ENCODE measurements around the gene NACC1.

Gene NACC1

GRCh38 chr19:13073263-13073662 lies 44.8 kb upstream of the NACC1 start:
- H4K8ac ChIP-seq (ENCODE audit: low read depth, low read length), result no peak overlapping the region
- H2BK15ac ChIP-seq (replicated peaks; ENCODE audit: low read depth), result no peak overlapping the region
- H3K27me3 ChIP-seq (ENCODE audit: insufficient read depth, low read length, poor library complexity), result no peaks in the 10 kb centered on the region
- no peak overlapping the region for H3K18ac ChIP-seq (ENCODE audit: low read length)
- no peak overlapping the region for H2BK5ac ChIP-seq (ENCODE audit: low read length)
- H3K79me2 ChIP-seq (ENCODE audit: control insufficient read depth, insufficient read depth, low read length), result no peaks in the 10 kb centered on the region
- H3K9ac ChIP-seq (ENCODE audit: low read length), result no peak overlapping the region
- no CpG with 5 or more reads among the region's 5 CpGs for WGBS (ENCODE audit: extremely low coverage, insufficient coverage, low lambda C conversion rate)
- H3K23ac ChIP-seq (ENCODE audit: low read length), result no peak overlapping the region
- no peak overlapping the region for H3K56ac ChIP-seq (ENCODE audit: low read length)
- H2BK120ac ChIP-seq (ENCODE audit: low read depth, low read length), result no peak overlapping the region
- H3K4me3 ChIP-seq (ENCODE audit: low read length), result no peak overlapping the region
- no peak overlapping the region for H4K5ac ChIP-seq (ENCODE audit: low read length)
- H3K4me2 ChIP-seq (ENCODE audit: low read length), result no peak overlapping the region
- H3K4me1 ChIP-seq (ENCODE audit: control insufficient read depth, low read depth, low read length), result peaks cover 6% of the 10 kb centered on the region
- no peaks in the 10 kb centered on the region for H3K36me3 ChIP-seq (ENCODE audit: control insufficient read depth, insufficient read depth, low read length)
- DNase-seq, result peak; percentile 54
- no peak overlapping the region for H2AK5ac ChIP-seq (ENCODE audit: low read length)
- no peak overlapping the region for H3K27ac ChIP-seq (ENCODE audit: low read depth, low read length)
- no peak overlapping the region for H3K4ac ChIP-seq (ENCODE audit: low read depth, low read length)
- no peaks in the 10 kb centered on the region for H3K79me1 ChIP-seq (ENCODE audit: low read length)

- Histone ChIP-seq H3K36me3 (ENCODE audit: control insufficient read depth, insufficient read depth, low read length) (no peaks in the 10 kb centered on the region), H2AK5ac (ENCODE audit: low read length) (no peak overlapping the region)
Observed at GRCh38 chr19:13074378-13074777, 43.7 kb upstream of the NACC1 start.

DNA sequence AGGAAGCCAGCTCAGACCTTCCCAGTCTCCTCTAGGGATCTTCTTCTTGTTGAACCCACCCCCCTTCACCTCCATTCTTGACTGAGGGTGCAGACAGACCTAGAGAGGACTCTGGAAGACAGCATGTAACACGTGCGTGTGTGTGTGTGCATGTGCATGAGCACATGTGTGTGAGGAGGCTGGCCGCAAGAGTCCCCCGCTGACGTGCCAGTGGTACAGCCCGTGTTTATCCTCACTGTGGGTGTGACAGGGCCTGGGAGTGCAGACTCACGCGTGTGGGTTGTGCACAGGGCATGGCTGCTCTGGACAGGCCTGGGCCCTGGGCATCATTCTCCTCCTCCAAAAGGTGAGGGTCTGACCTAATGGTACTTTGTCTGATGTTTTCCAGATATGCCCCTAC lies 41.7 kb upstream of the NACC1 start:
- Histone ChIP-seq H3K9ac (ENCODE audit: low read length) (no peak overlapping the region), H3K56ac (ENCODE audit: low read length) (no peak overlapping the region), H2BK15ac (replicated peaks; ENCODE audit: low read depth) (no peak overlapping the region), H3K36me3 (ENCODE audit: control insufficient read depth, insufficient read depth, low read length) (no peaks in the 10 kb centered on the region), H3K23ac (ENCODE audit: low read length) (no peak overlapping the region), H2AK5ac (ENCODE audit: low read length) (no peak overlapping the region), H3K4me2 (ENCODE audit: low read length) (no peak overlapping the region), H4K8ac (ENCODE audit: low read depth, low read length) (no peak overlapping the region), H3K4ac (ENCODE audit: low read depth, low read length) (no peak overlapping the region), H3K4me3 (ENCODE audit: low read length) (no peak overlapping the region), H2BK5ac (ENCODE audit: low read length) (no peak overlapping the region), H3K18ac (ENCODE audit: low read length) (no peak overlapping the region), H4K5ac (ENCODE audit: low read length) (no peak overlapping the region), H3K79me1 (ENCODE audit: low read length) (no peaks in the 10 kb centered on the region), H3K27me3 (ENCODE audit: insufficient read depth, low read length, poor library complexity) (no peaks in the 10 kb centered on the region), H2BK120ac (ENCODE audit: low read depth, low read length) (no peak overlapping the region), H3K79me2 (ENCODE audit: control insufficient read depth, insufficient read depth, low read length) (no peaks in the 10 kb centered on the region), H3K27ac (ENCODE audit: low read depth, low read length) (no peak overlapping the region), H3K4me1 (ENCODE audit: control insufficient read depth, low read depth, low read length) (peaks cover 5% of the 10 kb centered on the region)
- no CpG with 5 or more reads among the region's 8 CpGs for WGBS (ENCODE audit: extremely low coverage, insufficient coverage, low lambda C conversion rate)
- DNase-seq, result no peak

More at GRCh38 chr19:13074378-13074777, 43.7 kb upstream of the NACC1 start:
- no peak overlapping the region for H3K4me2 ChIP-seq (ENCODE audit: low read length)
- H3K4me1 ChIP-seq (ENCODE audit: control insufficient read depth, low read depth, low read length), result peaks cover 6% of the 10 kb centered on the region
- no peak overlapping the region for H3K27ac ChIP-seq (ENCODE audit: low read depth, low read length)
- no peak overlapping the region for H3K23ac ChIP-seq (ENCODE audit: low read length)
- no peaks in the 10 kb centered on the region for H3K79me2 ChIP-seq (ENCODE audit: control insufficient read depth, insufficient read depth, low read length)
- WGBS (ENCODE audit: extremely low coverage, insufficient coverage, low lambda C conversion rate), result no CpG with 5 or more reads among the region's 4 CpGs
- no peak overlapping the region for H4K5ac ChIP-seq (ENCODE audit: low read length)
- H3K27me3 ChIP-seq (ENCODE audit: insufficient read depth, low read length, poor library complexity), result no peaks in the 10 kb centered on the region
- H3K9ac ChIP-seq (ENCODE audit: low read length), result no peak overlapping the region
- DNase-seq, result no peak
- H3K4me3 ChIP-seq (ENCODE audit: low read length), result no peak overlapping the region
- no peak overlapping the region for H3K18ac ChIP-seq (ENCODE audit: low read length)
- no peak overlapping the region for H2BK5ac ChIP-seq (ENCODE audit: low read length)
- no peak overlapping the region for H2BK120ac ChIP-seq (ENCODE audit: low read depth, low read length)
- no peak overlapping the region for H3K4ac ChIP-seq (ENCODE audit: low read depth, low read length)
- H2BK15ac ChIP-seq (replicated peaks; ENCODE audit: low read depth), result no peak overlapping the region
- no peak overlapping the region for H3K56ac ChIP-seq (ENCODE audit: low read length)
- H4K8ac ChIP-seq (ENCODE audit: low read depth, low read length), result no peak overlapping the region
- no peaks in the 10 kb centered on the region for H3K79me1 ChIP-seq (ENCODE audit: low read length)

- no peak for DNase-seq
- Histone ChIP-seq H3K9ac (ENCODE audit: low read length) (no peak overlapping the region), H3K36me3 (ENCODE audit: control insufficient read depth, insufficient read depth, low read length) (no peaks in the 10 kb centered on the region)
Observed at GRCh38 chr19:13076787-13077186, 41.3 kb upstream of the NACC1 start.

DNA sequence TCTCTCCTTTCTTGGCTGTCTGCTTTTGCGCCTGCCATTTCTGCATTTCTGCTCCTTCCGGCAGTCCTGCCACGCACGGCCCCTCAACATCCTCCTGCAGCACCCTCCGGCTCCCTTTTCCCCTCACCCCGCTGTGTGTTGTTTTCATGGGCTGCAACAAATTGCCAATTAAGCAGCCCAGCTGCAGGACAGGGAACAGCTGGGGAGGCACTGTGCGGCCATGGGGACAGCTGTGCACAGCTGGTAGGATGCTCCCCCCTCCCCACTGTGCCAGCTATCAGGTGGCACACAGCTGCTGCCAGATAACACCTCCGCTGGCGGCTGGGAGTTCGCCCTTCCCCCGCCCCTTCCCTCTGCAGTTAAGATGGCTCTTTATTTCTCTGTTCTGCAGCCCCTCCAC lies 40.8 kb upstream of the NACC1 start:
- Histone ChIP-seq H2AK5ac (ENCODE audit: low read length) (no peak overlapping the region), H3K4me2 (ENCODE audit: low read length) (no peak overlapping the region), H3K79me2 (ENCODE audit: control insufficient read depth, insufficient read depth, low read length) (no peaks in the 10 kb centered on the region), H3K4me3 (ENCODE audit: low read length) (no peak overlapping the region), H3K36me3 (ENCODE audit: control insufficient read depth, insufficient read depth, low read length) (no peaks in the 10 kb centered on the region), H2BK5ac (ENCODE audit: low read length) (no peak overlapping the region), H3K27me3 (ENCODE audit: insufficient read depth, low read length, poor library complexity) (no peaks in the 10 kb centered on the region), H4K8ac (ENCODE audit: low read depth, low read length) (no peak overlapping the region), H2BK15ac (replicated peaks; ENCODE audit: low read depth) (no peak overlapping the region), H3K9ac (ENCODE audit: low read length) (no peak overlapping the region), H2BK120ac (ENCODE audit: low read depth, low read length) (no peak overlapping the region), H3K56ac (ENCODE audit: low read length) (no peak overlapping the region), H3K79me1 (ENCODE audit: low read length) (no peaks in the 10 kb centered on the region), H3K4ac (ENCODE audit: low read depth, low read length) (no peak overlapping the region), H3K18ac (ENCODE audit: low read length) (no peak overlapping the region), H3K27ac (ENCODE audit: low read depth, low read length) (no peak overlapping the region), H3K4me1 (ENCODE audit: control insufficient read depth, low read depth, low read length) (peaks cover 5% of the 10 kb centered on the region), H4K5ac (ENCODE audit: low read length) (no peak overlapping the region), H3K23ac (ENCODE audit: low read length) (no peak overlapping the region)
- no peak for DNase-seq
- no CpG with 5 or more reads among the region's 11 CpGs for WGBS (ENCODE audit: extremely low coverage, insufficient coverage, low lambda C conversion rate)

More at GRCh38 chr19:13076787-13077186, 41.3 kb upstream of the NACC1 start:
- Histone ChIP-seq H3K79me1 (ENCODE audit: low read length) (no peaks in the 10 kb centered on the region), H2AK5ac (ENCODE audit: low read length) (no peak overlapping the region), H2BK5ac (ENCODE audit: low read length) (no peak overlapping the region), H4K5ac (ENCODE audit: low read length) (no peak overlapping the region), H3K27ac (ENCODE audit: low read depth, low read length) (no peak overlapping the region), H3K27me3 (ENCODE audit: insufficient read depth, low read length, poor library complexity) (no peaks in the 10 kb centered on the region), H3K4me3 (ENCODE audit: low read length) (no peak overlapping the region), H4K8ac (ENCODE audit: low read depth, low read length) (no peak overlapping the region), H3K23ac (ENCODE audit: low read length) (no peak overlapping the region), H3K79me2 (ENCODE audit: control insufficient read depth, insufficient read depth, low read length) (no peaks in the 10 kb centered on the region), H2BK15ac (replicated peaks; ENCODE audit: low read depth) (no peak overlapping the region), H3K4ac (ENCODE audit: low read depth, low read length) (no peak overlapping the region), H3K56ac (ENCODE audit: low read length) (no peak overlapping the region), H3K18ac (ENCODE audit: low read length) (no peak overlapping the region), H3K4me2 (ENCODE audit: low read length) (no peak overlapping the region), H2BK120ac (ENCODE audit: low read depth, low read length) (no peak overlapping the region), H3K4me1 (ENCODE audit: control insufficient read depth, low read depth, low read length) (peaks cover 5% of the 10 kb centered on the region)
- WGBS (ENCODE audit: extremely low coverage, insufficient coverage, low lambda C conversion rate), result no CpG with 5 or more reads among the region's 6 CpGs

DNA sequence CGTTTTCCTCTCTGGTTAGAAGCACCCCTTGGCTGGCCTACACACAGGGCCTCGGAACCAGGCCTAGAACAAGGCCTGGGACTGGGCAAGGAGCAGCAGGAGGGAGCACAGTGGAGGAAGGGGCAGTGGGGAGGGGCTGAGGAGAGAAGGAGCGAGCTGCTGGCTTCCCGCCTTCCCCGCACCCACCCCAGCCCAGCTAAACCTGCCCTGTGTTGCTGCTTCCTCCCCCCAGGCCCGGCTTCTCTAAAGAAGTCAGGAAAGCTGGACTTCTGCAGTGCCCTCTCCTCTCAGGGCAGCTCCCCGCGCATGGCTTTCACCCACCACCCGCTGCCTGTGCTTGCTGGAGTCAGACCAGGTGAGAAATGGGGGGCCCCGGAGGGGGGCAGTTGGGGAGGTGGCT lies 39.7 kb upstream of the NACC1 start:
- H3K4me2 ChIP-seq (ENCODE audit: low read length), result no peak overlapping the region
- H4K5ac ChIP-seq (ENCODE audit: low read length), result no peak overlapping the region
- DNase-seq, result no peak
- peak overlapping the region; percentile 13 for H3K18ac ChIP-seq (ENCODE audit: low read length)
- no peak overlapping the region for H3K23ac ChIP-seq (ENCODE audit: low read length)
- H2AK5ac ChIP-seq (ENCODE audit: low read length), result no peak overlapping the region
- H3K4me1 ChIP-seq (ENCODE audit: control insufficient read depth, low read depth, low read length), result peaks cover 5% of the 10 kb centered on the region
- no peak overlapping the region for H3K4me3 ChIP-seq (ENCODE audit: low read length)
- H3K27ac ChIP-seq (ENCODE audit: low read depth, low read length), result no peak overlapping the region
- H2BK5ac ChIP-seq (ENCODE audit: low read length), result no peak overlapping the region
- no peak overlapping the region for H2BK120ac ChIP-seq (ENCODE audit: low read depth, low read length)
- H3K9ac ChIP-seq (ENCODE audit: low read length), result no peak overlapping the region
- no peak overlapping the region for H4K8ac ChIP-seq (ENCODE audit: low read depth, low read length)
- H3K36me3 ChIP-seq (ENCODE audit: control insufficient read depth, insufficient read depth, low read length), result no peaks in the 10 kb centered on the region
- no peaks in the 10 kb centered on the region for H3K79me2 ChIP-seq (ENCODE audit: control insufficient read depth, insufficient read depth, low read length)
- no peaks in the 10 kb centered on the region for H3K27me3 ChIP-seq (ENCODE audit: insufficient read depth, low read length, poor library complexity)
- no peak overlapping the region for H2BK15ac ChIP-seq (replicated peaks; ENCODE audit: low read depth)
- peak overlapping the region; percentile 37 for H3K56ac ChIP-seq (ENCODE audit: low read length)
- no peak overlapping the region for H3K4ac ChIP-seq (ENCODE audit: low read depth, low read length)
- no CpG with 5 or more reads among the region's 10 CpGs for WGBS (ENCODE audit: extremely low coverage, insufficient coverage, low lambda C conversion rate)
- H3K79me1 ChIP-seq (ENCODE audit: low read length), result no peaks in the 10 kb centered on the region

All from mesendoderm (in vitro differentiated cells).